GM18505 (cell line): ENCODE results near the gene CSF1.

ENCODE experiments used
- ATAC-seq: cut with Tn5 transposase; IDR thresholded peaks from one replicate; pipeline ENCODE4 v1.9.1; 2021; ENCODE audit not compliant: unreplicated experiment
- POLR2A ChIP-seq: IDR thresholded peaks from 4 replicates; pipeline ENCODE4 v1.6.1; 2011; ENCODE audit warnings: borderline replicate concordance; ENCODE audit not compliant: insufficient read depth, insufficient read length; ENCODE audit errors: extremely low read depth

CSF1 gene

DNA sequence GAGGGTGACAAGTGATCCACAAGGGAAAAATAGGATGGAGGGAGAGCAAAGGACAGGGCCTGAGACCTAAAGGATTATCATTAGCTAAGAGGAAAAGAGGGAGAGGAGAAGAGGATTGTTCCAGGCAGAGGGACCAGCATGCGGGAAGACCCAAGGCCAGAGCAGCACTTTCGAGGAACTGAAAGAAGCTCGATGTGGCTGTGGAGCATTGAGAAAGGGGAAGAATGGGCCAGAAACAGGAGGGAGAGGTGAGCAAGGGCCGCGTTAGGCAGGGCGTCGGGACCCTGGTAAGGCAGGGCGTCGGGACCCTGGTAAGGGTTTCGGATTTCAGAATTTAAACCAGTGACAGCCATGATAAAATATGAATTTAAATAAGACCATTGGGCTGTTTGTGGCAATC, 22.8 kb upstream of the CSF1 start:
- ATAC-seq, result no peak
- no peak for TF ChIP-seq POLR2A

DNA sequence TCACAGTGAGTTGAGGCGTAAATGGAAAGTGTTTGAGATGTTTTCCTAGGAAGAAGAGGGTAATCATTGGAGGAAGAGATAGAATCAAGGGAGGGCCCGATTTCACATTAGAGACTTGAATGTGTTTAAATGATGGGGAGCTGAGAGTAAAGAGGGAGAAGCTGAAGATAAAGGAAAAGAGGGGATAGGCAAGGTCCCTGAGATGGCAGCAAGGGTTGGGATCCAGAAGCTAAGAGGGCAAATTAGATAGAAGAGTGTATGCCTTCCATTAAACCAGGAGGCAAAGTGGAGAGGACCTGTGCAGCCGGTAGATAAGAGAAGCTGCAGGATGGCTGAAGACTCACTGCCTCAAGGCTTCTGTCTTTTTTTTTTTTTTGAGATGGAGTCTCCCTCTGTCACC, 21.6 kb upstream of the CSF1 start:
- no peak for ATAC-seq
- TF ChIP-seq POLR2A, result no peak

DNA sequence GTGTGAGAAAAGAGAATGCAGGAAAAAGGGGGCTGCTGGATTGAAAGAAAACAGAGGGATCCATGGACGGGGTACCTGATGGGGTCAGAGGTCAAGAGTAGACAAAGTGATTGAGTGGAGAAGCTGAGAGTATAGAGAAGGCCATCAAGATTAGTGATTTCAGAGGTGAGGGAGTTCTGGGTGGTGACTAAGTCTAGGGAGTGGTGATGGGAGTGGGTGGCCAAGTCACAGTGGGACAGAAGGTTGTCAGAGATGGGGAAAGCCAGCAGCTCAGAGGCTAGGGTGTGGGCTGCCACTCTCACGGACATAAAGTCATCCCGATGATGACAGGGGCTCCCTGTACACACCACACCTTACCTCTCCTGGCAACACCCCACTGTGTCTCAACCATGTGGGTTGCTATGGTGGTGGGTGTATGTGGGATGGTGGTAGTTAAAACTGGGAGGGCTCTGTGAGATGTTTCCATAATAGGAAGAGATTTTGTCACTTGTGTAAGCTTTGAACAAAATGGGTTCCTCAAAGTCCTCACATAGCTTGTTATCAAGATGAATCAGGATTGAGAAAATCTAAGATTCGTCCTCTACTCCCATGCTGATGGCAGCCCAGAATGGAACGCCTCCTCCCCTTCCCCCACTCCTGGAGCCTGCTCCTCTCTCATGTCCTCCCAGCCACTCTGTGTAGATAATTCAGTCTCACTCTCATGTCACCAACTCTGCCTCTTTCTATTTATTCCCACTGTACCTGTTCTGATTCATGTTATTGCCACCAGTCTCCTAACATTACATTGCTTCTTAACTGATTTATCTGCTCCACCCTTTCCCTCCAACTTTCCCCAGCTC, 20.3 kb upstream of the CSF1 start:
- ATAC-seq, result no peak

DNA sequence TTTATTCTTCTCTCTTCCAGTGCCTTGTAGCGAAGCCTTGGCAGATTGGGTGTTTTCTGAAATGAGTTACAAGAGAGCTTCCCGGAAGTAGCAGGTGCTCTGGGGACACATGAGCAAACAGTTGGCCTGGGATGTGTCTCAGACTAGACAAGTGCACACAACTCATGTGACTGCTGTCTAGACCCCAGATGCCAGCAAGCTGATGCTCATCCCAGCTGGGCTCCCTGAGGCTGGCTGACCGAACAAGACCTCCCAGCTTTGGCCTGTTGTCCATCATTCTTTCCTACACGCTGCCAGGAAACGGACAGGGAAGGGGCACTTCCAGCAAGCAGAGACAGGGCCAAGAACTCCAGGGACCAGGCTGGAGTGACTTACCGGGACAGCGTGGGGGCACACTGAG, 18.7 kb upstream of the CSF1 start:
- ATAC-seq, result no peak
- TF ChIP-seq POLR2A, result no peak

More for the DNA sequence above, 20.3 kb upstream of the CSF1 start:
- no peak for TF ChIP-seq POLR2A

DNA sequence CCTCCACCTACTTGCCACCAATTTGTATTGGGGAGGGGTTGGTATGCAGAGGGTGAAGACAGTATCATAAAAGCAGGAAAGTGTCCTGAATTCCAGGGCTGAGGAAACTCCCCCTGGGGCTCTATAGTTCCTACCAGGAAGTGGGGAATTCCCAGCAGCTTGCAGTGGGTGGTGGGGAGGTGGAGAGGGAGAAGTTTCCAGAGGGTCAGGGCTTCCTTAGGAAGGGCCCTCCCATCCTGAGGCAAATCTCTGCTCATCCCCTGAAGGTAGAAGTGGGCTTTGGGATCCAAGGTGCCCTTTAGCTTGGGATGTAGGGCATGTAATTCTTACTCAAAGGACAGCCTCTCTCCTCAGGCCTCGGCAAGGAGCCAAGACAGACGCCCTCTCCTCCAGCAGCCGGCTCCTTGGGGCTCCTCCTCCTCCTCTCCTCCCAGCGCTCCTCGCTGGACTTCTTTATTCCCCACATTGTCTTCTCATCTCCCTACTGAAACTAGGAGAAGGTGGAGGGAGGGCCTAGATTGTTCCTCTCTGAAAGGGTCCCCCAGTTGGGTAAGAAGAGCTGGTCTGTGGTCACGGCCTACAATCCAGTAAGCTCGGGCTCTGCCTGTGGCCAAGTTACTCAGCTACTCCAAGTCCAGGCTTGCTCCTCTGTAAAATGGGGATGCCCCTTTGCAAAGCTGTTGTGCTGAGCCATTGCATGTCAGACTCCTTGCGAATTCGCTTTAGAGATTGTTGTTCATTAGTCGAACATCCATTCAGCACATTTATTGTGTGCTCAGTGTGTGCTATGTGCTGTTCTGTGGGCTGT, 17.9 kb upstream of the CSF1 start:
- ATAC-seq, result no peak
- TF ChIP-seq POLR2A, result no peak

DNA sequence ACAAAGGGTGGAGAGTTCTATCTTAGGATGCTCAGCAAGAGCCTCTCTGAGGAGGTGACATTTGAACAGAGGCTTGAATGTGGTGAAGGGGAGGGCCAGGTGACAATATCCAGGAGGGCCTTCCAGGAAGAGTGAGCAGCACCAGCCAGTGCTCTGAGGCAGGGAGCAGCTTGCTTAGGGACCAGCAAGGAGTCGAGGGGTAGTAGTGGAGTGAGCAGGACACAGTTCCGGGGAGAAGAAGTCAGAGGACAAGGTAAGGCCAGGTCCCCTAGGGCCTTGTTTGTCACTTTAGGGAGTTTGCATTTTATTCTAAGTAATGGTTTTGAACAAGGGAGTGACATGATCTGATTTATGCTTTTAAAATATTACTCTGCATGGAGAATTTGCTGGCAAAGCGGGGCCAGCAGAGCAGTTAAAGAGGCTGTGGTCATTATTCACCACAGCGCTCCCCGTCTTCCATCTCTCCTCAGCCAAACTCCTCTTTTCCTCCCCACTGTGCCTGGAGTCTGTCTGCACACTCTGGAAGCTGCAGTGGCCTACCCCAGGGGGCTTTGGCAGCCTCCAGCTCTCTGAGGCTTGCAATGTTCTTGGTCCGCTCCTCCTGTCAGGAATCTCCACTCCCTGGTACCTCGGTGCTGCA, 17.0 kb upstream of the CSF1 start:
- no peak for TF ChIP-seq POLR2A
- ATAC-seq, result no peak

DNA sequence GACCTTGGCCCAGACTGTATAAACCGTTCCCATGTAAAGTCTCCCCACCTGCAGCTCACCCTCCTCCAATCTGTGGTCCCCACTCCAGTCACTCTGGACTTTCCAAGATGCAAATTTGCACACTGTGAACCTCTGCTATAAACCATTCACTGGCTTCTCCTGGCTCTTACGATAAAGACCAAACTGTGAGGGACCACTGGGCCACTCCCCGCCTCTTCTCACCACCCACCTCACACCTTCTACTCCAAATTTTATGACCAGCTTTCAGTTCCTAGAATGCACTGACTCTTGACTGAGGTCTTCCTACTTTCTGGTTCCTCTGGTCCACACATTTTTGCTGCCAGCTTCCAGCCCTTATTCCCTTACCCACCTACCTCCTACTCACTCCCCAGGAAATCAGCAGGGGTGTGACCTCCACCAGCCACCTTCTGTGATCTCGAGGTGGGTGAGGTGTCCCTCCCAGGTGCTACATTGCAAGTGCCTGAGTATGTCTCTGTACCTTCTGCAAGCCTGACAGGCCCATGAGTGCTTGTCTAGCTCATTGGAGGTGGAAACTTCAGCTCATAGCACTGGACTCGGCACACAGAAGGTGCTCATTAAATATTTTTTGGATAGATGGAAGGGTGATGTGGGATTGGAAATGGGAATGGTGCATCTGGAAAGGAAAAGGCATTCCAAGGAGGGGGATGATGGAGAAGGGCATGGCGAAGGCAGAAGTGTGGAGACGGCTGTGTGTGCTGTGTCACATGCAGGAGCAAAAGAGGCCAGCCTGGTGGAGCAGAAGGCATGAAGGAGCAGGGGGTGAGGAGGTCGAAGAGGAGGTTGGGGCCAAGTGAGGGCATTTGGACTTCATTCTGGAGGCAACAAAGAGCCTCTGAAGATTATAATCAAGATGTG, 15.6 kb upstream of the CSF1 start:
- no peak for TF ChIP-seq POLR2A
- no peak for ATAC-seq

DNA sequence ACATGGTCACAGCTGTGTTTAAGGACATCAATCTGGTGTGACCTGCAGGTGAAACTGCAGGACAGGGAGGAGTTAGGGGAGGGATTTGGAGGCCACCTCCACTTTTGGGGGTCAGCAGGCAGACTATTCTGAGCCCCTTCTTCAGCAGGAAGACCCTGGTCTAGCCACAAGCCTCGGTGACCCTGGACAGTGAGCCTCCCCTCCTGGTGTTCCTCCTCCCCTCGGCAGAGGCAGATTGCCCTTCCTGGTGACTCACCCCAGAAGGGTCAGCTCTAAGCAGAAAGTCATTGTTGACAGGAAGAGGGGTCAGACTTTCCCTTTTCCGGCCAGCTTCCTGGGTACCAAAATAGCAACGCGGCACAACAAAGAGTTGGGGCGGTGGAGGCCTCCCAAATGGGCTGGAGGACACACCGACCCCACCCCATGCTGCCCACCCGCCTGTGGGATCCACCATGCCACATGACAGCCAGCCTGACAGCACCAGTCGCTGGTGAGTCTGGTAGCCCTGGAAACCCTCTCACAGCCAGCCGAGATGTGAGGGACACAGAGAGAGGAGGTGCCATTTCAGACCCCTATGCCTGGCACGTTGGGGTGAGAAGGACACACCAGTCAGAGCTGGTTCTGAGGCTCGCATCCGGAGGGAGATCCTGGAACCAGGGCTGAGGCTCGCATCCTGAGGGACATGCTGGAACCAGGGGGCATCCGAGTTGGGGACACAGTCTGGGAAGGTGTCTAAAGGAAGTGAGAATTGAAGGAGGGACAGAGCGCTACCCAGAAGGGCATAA, 14.7 kb upstream of the CSF1 start:
- no peak for ATAC-seq
- TF ChIP-seq POLR2A, result no peak

DNA sequence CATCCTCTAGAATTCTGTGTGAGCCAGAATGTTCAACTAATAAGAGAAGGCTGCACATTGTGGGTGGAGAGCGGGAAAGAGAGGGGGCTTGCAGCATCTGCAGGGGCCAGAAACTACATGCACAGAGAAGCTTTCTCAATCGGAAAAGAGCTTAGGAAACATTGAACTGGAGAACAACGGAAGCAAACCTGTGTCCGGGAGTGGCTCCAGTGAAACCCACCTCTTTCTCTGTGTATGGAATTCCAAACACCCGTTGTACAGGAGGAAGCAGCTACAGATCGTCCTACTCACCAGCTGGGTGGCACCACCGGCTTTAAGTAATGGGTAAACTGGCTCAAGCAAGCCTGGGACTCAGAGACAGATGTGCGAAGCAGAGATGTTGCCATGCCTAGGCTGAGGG, 14.0 kb upstream of the CSF1 start:
- no peak for TF ChIP-seq POLR2A
- no peak for ATAC-seq

DNA sequence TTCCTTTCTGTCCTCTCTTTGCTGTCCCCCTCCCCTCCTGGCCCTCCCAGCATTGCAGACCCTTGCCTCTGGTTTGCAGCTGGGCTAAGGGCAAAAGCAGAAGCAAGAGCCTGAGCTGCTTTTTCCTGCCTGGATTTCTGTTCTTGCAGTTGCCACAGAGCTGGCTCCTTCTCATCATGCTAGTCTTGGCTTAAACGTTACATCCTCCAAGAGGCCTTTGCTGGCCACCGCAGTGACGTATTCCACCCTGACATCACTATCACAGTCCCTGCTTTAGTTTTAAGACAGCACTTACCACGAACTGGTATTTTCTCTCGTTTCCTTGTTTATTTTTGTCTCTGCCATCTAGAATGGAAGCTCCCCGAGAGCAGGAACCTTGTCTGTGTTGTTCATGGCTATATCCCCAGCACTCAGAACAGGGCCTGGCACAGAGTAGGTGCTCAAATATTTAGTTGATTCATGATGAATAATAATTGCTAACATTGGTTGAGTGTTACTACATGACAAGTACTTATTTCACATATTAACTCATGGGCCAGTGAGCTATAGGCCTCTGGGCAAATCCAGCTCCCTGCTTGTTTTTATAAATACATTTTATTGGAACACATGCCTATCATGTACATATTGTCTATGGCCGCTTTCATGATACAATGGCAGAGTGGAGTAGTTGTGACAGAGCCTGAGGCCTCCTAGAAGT, 13.2 kb upstream of the CSF1 start:
- TF ChIP-seq POLR2A, result no peak
- ATAC-seq, result no peak

DNA sequence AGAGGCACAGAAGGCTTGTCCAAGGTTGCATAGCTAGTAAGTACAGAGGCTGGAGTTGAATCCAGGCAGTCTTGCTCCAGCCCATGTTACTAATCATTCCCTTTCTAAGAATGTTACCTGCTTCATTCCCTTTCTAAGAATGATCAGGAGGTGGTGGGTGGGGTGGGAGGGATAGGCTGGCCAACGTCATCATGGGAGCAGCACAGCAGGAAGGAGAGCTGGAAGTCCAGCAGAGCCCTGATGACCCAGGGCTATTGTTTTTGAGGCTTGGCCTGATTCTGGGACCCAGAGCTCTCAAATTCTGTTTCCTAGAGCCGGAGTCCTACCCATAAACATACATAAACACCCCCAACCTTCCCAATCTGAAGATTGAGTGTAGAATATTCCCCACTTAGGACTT, 11.8 kb upstream of the CSF1 start:
- TF ChIP-seq POLR2A, result no peak
- ATAC-seq, result no peak
